8988T (cell line): ENCODE results near the gene IL1RL2.

Source experiments
- DNase-seq: peaks from one replicate; pipeline ENCODE4 v3.0.0; 2011

The IL1RL2 gene

GRCh38 chr2:102159295-102159694, 27.5 kb upstream of the IL1RL2 start:
- DNase-seq, result no peak

GRCh38 chr2:102166189-102166845, 20.5 kb upstream of the IL1RL2 start:
- no peak for DNase-seq

- no peak for DNase-seq
Observed at GRCh38 chr2:102168026-102168771, 18.6 kb upstream of the IL1RL2 start.

GRCh38 chr2:102171946-102172345, 14.9 kb upstream of the IL1RL2 start:
- no peak for DNase-seq

- no peak for DNase-seq
Observed at GRCh38 chr2:102172745-102173144, 14.1 kb upstream of the IL1RL2 start.

GRCh38 chr2:102176172-102176571, 10.7 kb upstream of the IL1RL2 start:
- DNase-seq, result no peak

GRCh38 chr2:102177814-102178478, 8.9 kb upstream of the IL1RL2 start:
- DNase-seq, result no peak

- no peak for DNase-seq
Observed at GRCh38 chr2:102179061-102179460, 7.8 kb upstream of the IL1RL2 start.

GRCh38 chr2:102179788-102180686, 6.8 kb upstream of the IL1RL2 start:
- no peak for DNase-seq

GRCh38 chr2:102180687-102180999, 6.2 kb upstream of the IL1RL2 start:
- no peak for DNase-seq

- DNase-seq, result no peak
Observed at GRCh38 chr2:102181376-102181775, 5.4 kb upstream of the IL1RL2 start.

- DNase-seq, result no peak
Observed at GRCh38 chr2:102181919-102182635, 4.7 kb upstream of the IL1RL2 start.

- no peak for DNase-seq
Observed at GRCh38 chr2:102184018-102184417, 2.8 kb upstream of the IL1RL2 start.

GRCh38 chr2:102184568-102184967, 2.3 kb upstream of the IL1RL2 start:
- no peak for DNase-seq

GRCh38 chr2:102185347-102185746, 1.5 kb upstream of the IL1RL2 start:
- no peak for DNase-seq

- DNase-seq, result no peak
Observed at GRCh38 chr2:102187496-102188150, 800 bp downstream of the IL1RL2 start.

- no peak for DNase-seq
Observed at GRCh38 chr2:102190430-102191107, 3.7 kb downstream of the IL1RL2 start.

- DNase-seq, result no peak
Observed at GRCh38 chr2:102191501-102191900, 4.7 kb downstream of the IL1RL2 start.

- DNase-seq, result no peak
Observed at GRCh38 chr2:102193074-102193473, 6.3 kb downstream of the IL1RL2 start.

- DNase-seq, result no peak
Observed at GRCh38 chr2:102194609-102195268, 7.9 kb downstream of the IL1RL2 start.
